HepG2 (cell line): Measurements from ENCODE around the gene EDN3. TPM values are rescaled to one million over a fixed set of nuclear protein-coding genes. Genes with fewer than 3 reads are reported as not detected.

ENCODE experiments used
- ATAC-seq: fragments of 200-7000 bp; cut with Tn5 transposase; 3 replicates; pipeline ENCODE4 v1.9.1; 2020; ENCODE audit warnings: mild to moderate bottlenecking, moderate library complexity
- BruUV-seq: library from RNA; stranded (reverse); fragments of 400-500 nt; replicated peaks from 2 replicates; lab custom pipeline; 2021; lab: Mats Ljungman, UMichigan
- CTCF ChIA-PET: fragments of 300-600 bp; formaldehyde crosslinking; extraction: SDS; loops from one replicate; lab custom pipeline; 2021; ENCODE audit warnings: low total read pairs, inconsistent platforms, low intra/inter-chr PET ratio; lab: Yijun Ruan, JAX
- POLR2A ChIA-PET: fragments of 350-600 bp; sonication (Branson Sonifier 250); formaldehyde crosslinking; loops from one replicate; lab custom pipeline; 2020; ENCODE audit warnings: antibody characterized with exemption, inconsistent platforms; lab: Yijun Ruan, JAX
- DNase-seq: peaks from one replicate; pipeline ENCODE4 v3.0.0-alpha.2; 2015; ENCODE audit warnings: low spot score
- FAIRE-seq: peaks from 3 replicates; lab custom pipeline; 2011; peaks lifted over from hg19 to GRCh38; lab: Jason Lieb, UNC
- H2AFZ ChIP-seq: one replicate; pipeline ENCODE4 v1.6.1; 2011; ENCODE audit warnings: low read length, inconsistent platforms
- H3K27ac ChIP-seq: fragments of 300-600 bp; 3 replicates; pipeline ENCODE4 v1.8.0; 2011; ENCODE audit warnings: mixed run types, mild to moderate bottlenecking, mixed read lengths, low read length, inconsistent platforms; ENCODE audit not compliant: insufficient read depth; ENCODE audit errors: extremely low read length
- H3K27me3 ChIP-seq, 2 experiments: fragments of 200-600 bp in 1 of 2; 2 replicates in 1 of 2; 3 replicates in 1 of 2; pipeline versions ENCODE4 v1.6.0 to v1.8.0; 2011; ENCODE audit warnings: low read length in 2 of 2, mild to moderate bottlenecking in 2 of 2, moderate library complexity in 2 of 2, inconsistent platforms in 1 of 2; ENCODE audit not compliant: insufficient read depth in 2 of 2, control insufficient read depth in 1 of 2
- H3K36me3 ChIP-seq, 2 experiments: fragments of 200-600 bp in 1 of 2; replicated peaks in 1 of 2; 2 replicates in 1 of 2; 3 replicates in 1 of 2; pipeline versions ENCODE4 v1.5.1 to v1.8.0; 2011; ENCODE audit warnings: low read length in 2 of 2, inconsistent platforms in 1 of 2; ENCODE audit not compliant: insufficient read depth in 2 of 2, control insufficient read depth in 1 of 2
- H3K4me1 ChIP-seq: 2 replicates; pipeline ENCODE4 v1.5.1; 2012; ENCODE audit warnings: low read length, inconsistent platforms; ENCODE audit not compliant: insufficient read depth
- H3K4me2 ChIP-seq: 2 replicates; pipeline ENCODE4 v1.6.0; 2011; ENCODE audit warnings: low read depth, low read length, inconsistent platforms
- H3K4me3 ChIP-seq, 3 experiments: fragments of 200-600 bp in 1 of 3; sonication (generic), shearing (Covaris generic) in 1 of 3; replicated peaks in 1 of 3; 2 replicates each; pipeline ENCODE4 v1.5.1; 2011 to 2016; ENCODE audit warnings: low read length in 3 of 3, inconsistent platforms in 2 of 3, low read depth in 2 of 3, mild to moderate bottlenecking in 2 of 3, control low read depth in 1 of 3, mixed read lengths in 1 of 3; ENCODE audit not compliant: insufficient read depth in 1 of 3
- H3K79me2 ChIP-seq: one replicate; pipeline ENCODE4 v1.6.1; 2011; ENCODE audit warnings: low read length, inconsistent platforms; ENCODE audit not compliant: insufficient read depth
- H3K9ac ChIP-seq: 2 replicates; pipeline ENCODE4 v1.6.0; 2011; ENCODE audit warnings: mild to moderate bottlenecking, low read depth, low read length, inconsistent platforms; ENCODE audit not compliant: insufficient read depth
- H3K9me3 ChIP-seq: 2 replicates; pipeline ENCODE4 v1.5.1; 2012; ENCODE audit warnings: mild to moderate bottlenecking, low read length
- H4K20me1 ChIP-seq: 2 replicates; pipeline ENCODE4 v1.6.0; 2011; ENCODE audit warnings: inconsistent platforms, mild to moderate bottlenecking, low read length, moderate library complexity; ENCODE audit not compliant: insufficient read depth
- CEBPB ChIP-seq: IDR thresholded peaks from 2 replicates; pipeline ENCODE4 v1.6.1; 2011; ENCODE audit warnings: low read depth, low read length, improper control_type of control experiment, borderline replicate concordance
- GPBP1L1 ChIP-seq: sonication (generic); formaldehyde crosslinking; IDR thresholded peaks from 2 replicates; pipeline ENCODE4 v1.5.0; 2020; ENCODE audit warnings: mild to moderate bottlenecking, missing genetic modification reagents
- HNRNPH1 ChIP-seq: fragments of 200-400 bp; formaldehyde crosslinking; optimal IDR thresholded peaks from 2 replicates; pipeline ENCODE3; 2017; ENCODE audit warnings: mild to moderate bottlenecking, low read depth, low read length
- KLF6 ChIP-seq: IDR thresholded peaks from 2 replicates; pipeline ENCODE4 v1.8.0; 2016; ENCODE audit warnings: missing biosample characterization, missing genetic modification reagents
- MYC ChIP-seq: sonication (generic); formaldehyde crosslinking; IDR thresholded peaks from 2 replicates; pipeline ENCODE4 v1.9.0; 2021; ENCODE audit warnings: missing genetic modification reagents, borderline replicate concordance
- PATZ1 ChIP-seq: sonication (generic); formaldehyde crosslinking; IDR thresholded peaks from 2 replicates; pipeline ENCODE4 v1.4.0; 2020; ENCODE audit warnings: missing genetic modification reagents
- RBM22 ChIP-seq: fragments of 200-400 bp; formaldehyde crosslinking; optimal IDR thresholded peaks from 2 replicates; pipeline ENCODE3; 2017; ENCODE audit warnings: mild to moderate bottlenecking, low read length, moderate library complexity
- THAP9 ChIP-seq: sonication (generic); formaldehyde crosslinking; IDR thresholded peaks from 2 replicates; pipeline ENCODE4; 2020; ENCODE audit warnings: missing genetic modification reagents, mild to moderate bottlenecking, borderline replicate concordance
- YY1 ChIP-seq: IDR thresholded peaks from 2 replicates; pipeline ENCODE4 v1.6.1; 2011; ENCODE audit warnings: low read length, low read depth, moderate library complexity, mild to moderate bottlenecking; ENCODE audit not compliant: insufficient read depth, insufficient replicate concordance
- ZNF234 ChIP-seq: sonication (generic); formaldehyde crosslinking; conservative IDR thresholded peaks from 2 replicates; pipeline ENCODE4 v1.5.1; 2020; ENCODE audit warnings: mild to moderate bottlenecking, missing genetic modification reagents
- ZNF652 ChIP-seq: IDR thresholded peaks from 2 replicates; pipeline ENCODE4 v1.6.1; 2016; ENCODE audit warnings: low read depth, borderline replicate concordance
- ZNF720 ChIP-seq: sonication (generic); formaldehyde crosslinking; IDR thresholded peaks from 2 replicates; pipeline ENCODE4 v1.4.0; 2020; ENCODE audit warnings: missing genetic modification reagents
- ZNF788 ChIP-seq: sonication (generic); formaldehyde crosslinking; IDR thresholded peaks from 2 replicates; pipeline ENCODE4 v1.5.0; 2020; ENCODE audit warnings: mild to moderate bottlenecking, missing genetic modification reagents, borderline replicate concordance
- ZNF841 ChIP-seq: sonication (generic); formaldehyde crosslinking; IDR thresholded peaks from 2 replicates; pipeline ENCODE4 v1.8.1; 2023; ENCODE audit warnings: missing genetic modification reagents, borderline replicate concordance
- ZSCAN20 ChIP-seq: sonication (generic); formaldehyde crosslinking; IDR thresholded peaks from 2 replicates; pipeline ENCODE4 v1.4.0; 2020; ENCODE audit warnings: missing genetic modification reagents, mild to moderate bottlenecking, borderline replicate concordance
- WGBS: methylation state at CpG from one replicate; pipeline ENCODE4 v1.1.6; 2017; ENCODE audit warnings: low lambda C conversion rate; 5-methylcytosine and 5-hydroxymethylcytosine counted together
- in situ Hi-C: cut with HindIII; loops from 2 replicates; pipeline ENCODE4 v1.10.0; 2017; ENCODE audit warnings: low pct_unique_long_range_greater_than_20kb; ENCODE audit not compliant: extremely low pct_ligation_motif_present
- intact Hi-C: fragments of 100-400 bp; cut with micrococcal nuclease; formaldehyde crosslinking; loops from one replicate; pipeline ENCODE4 v1.10.0; 2022; ENCODE audit not compliant: unreplicated experiment
- polyA plus RNA-seq, 8 experiments: library from polyadenylated mRNA; depleted of rRNA in 3 of 8; stranded (reverse) in 7 of 8; unstranded in 1 of 8; fragments of >200 nt; fragmentation: Illumina TruSeq in 4 of 8; extraction: Trizol in 4 of 8; gene quantifications; 2 replicates each; pipeline versions ENCODE4 v1.2.1 to v1.2.3, GENCODE V29; 2011 to 2016; ENCODE audit warnings: low read depth in 4 of 8, missing spikeins in 1 of 8, mixed read lengths in 1 of 8; ENCODE audit not compliant: insufficient read depth in 1 of 8
- total RNA-seq, 5 experiments: library from RNA; depleted of rRNA; stranded (reverse); fragments of >200 nt; fragmentation: Illumina TruSeq; extraction: Trizol; gene quantifications; 2 replicates each; pipeline ENCODE4 v1.2.3, GENCODE V29; 2016; ENCODE audit warnings: low read depth in 1 of 5

Gene EDN3
- total and polyA plus RNA-seq, 2 of the 13 experiments (the other 11 are each of a cell fraction or from before 2014, with no cell fraction given): not detected

GRCh38 chr20:59326188-59326587 is 25.8 kb downstream of the EDN3 start (continued):
- TF ChIP-seq RBM22 (no peak), ZNF841 (CRISPR knock-in tag) (no peak)

GRCh38 chr20:59328071-59328470 is 27.7 kb downstream of the EDN3 start:
- in situ Hi-C loops: no loop called here
- no TSS peak for BruUV-seq
- H3K27me3 ChIP-seq: peaks cover 9 to 68% of the 10 kb centered on the region in 2 experiments; a peak in 4 of 5 replicates
- CTCF ChIA-PET: no interaction called here
- no peak overlapping the region for H3K4me2 ChIP-seq
- DNase-seq: no peak
- intact Hi-C loops: no loop called here
- no peaks in the 10 kb centered on the region for H3K4me1 ChIP-seq
- POLR2A ChIA-PET: no interaction called here
- no peak for FAIRE-seq
- H3K9me3 ChIP-seq: no peaks in the 10 kb centered on the region
- H3K36me3 ChIP-seq: no peaks in the 10 kb centered on the region
- TF ChIP-seq ZSCAN20 (CRISPR knock-in tag) (no peak), THAP9 (CRISPR knock-in tag) (no peak), CEBPB (no peak), GPBP1L1 (no peak), ZNF720 (CRISPR knock-in tag) (no peak), ZNF652 (CRISPR knock-in tag) (no peak), MYC (CRISPR knock-in tag) (no peak), KLF6 (CRISPR knock-in tag) (no peak), ZNF234 (CRISPR knock-in tag) (no peak), ZNF788 (CRISPR knock-in tag) (no peak), PATZ1 (CRISPR knock-in tag) (no peak), YY1 (no peak), HNRNPH1 (no peak)
- TF ChIP-seq, all 625 proteins: peak for 0
- H2AFZ ChIP-seq: no peak overlapping the region
- no peak for ATAC-seq
- H3K9ac ChIP-seq: no peak overlapping the region
- H3K79me2 ChIP-seq: no peaks in the 10 kb centered on the region
- 1% methylated on average over 4 of the region's 4 CpGs for WGBS
- H4K20me1 ChIP-seq: no peaks in the 10 kb centered on the region
- no peak overlapping the region for H3K27ac ChIP-seq
- no peak overlapping the region for H3K4me3 ChIP-seq
